ENCODE measurements around the gene GPR119.
"Not testable (repeated sequence)": the region's sequence is repeated elsewhere in the genome, so short reads cannot be mapped to it uniquely, and the experiment has no call there.

Gene GPR119

GRCh38 chrX:130401415-130402207 lies 16.1 kb upstream of the GPR119 start, which contains the start of gene RBMX2:
Gene RBMX2 (plus strand): TSS chrX:130401987. CDS start chrX:130402033, 46 bp downstream.
- H3K4me3 ChIP-seq (ENCODE audit: low read length in 2 of 2), result peak within 1 kb of the TSS; percentile 67 to 80
- H3K36me3 ChIP-seq (ENCODE audit: control insufficient read depth in 2 of 2, insufficient read depth in 2 of 2, low read length in 2 of 2), result peaks cover 0 to 2% of the 10 kb centered on the region in 2 donors
- peaks cover 3% of the 10 kb centered on the region for H3K4me1 ChIP-seq (ENCODE audit: control insufficient read depth, insufficient read depth, low read length)
- H3K27me3 ChIP-seq (ENCODE audit: control insufficient read depth in 1 of 2, insufficient read depth in 2 of 2, low read length in 2 of 2), result peaks cover 0 to 3% of the 10 kb centered on the region in 2 donors
- H3K27ac ChIP-seq (ENCODE audit: low read length), result peak within 1 kb of the TSS; percentile 55
- peak within 1 kb of the TSS; percentile 76 to 82 for H3K9ac ChIP-seq (ENCODE audit: low read length in 2 of 2)
- H3K9me3 ChIP-seq (ENCODE audit: control insufficient read depth in 2 of 2, low read length in 2 of 2), result no peaks in the 10 kb centered on the region

GRCh38 chrX:130395341-130395740 lies 9.9 kb upstream of the GPR119 start:
- H3K27me3 ChIP-seq (ENCODE audit: control insufficient read depth in 1 of 2, insufficient read depth in 2 of 2, low read length in 2 of 2), result peaks cover 0 to 11% of the 10 kb centered on the region in 2 donors
- no peak overlapping the region for H3K9ac ChIP-seq (ENCODE audit: low read length in 2 of 2)
- H3K4me1 ChIP-seq (ENCODE audit: control insufficient read depth, insufficient read depth, low read length), result no peaks in the 10 kb centered on the region
- H3K27ac ChIP-seq (ENCODE audit: low read length), result no peak overlapping the region
- H3K9me3 ChIP-seq (ENCODE audit: control insufficient read depth in 2 of 2, low read length in 2 of 2), result no peaks in the 10 kb centered on the region
- no peaks in the 10 kb centered on the region for H3K36me3 ChIP-seq (ENCODE audit: control insufficient read depth in 2 of 2, insufficient read depth in 2 of 2, low read length in 2 of 2)
- no peak overlapping the region for H3K4me3 ChIP-seq (ENCODE audit: low read length in 2 of 2)

- H3K27me3 ChIP-seq (ENCODE audit: control insufficient read depth in 1 of 2, insufficient read depth in 2 of 2, low read length in 2 of 2), result peaks cover 0 to 7% of the 10 kb centered on the region in 2 donors
- no peak overlapping the region for H3K9ac ChIP-seq (ENCODE audit: low read length in 2 of 2)
- H3K4me1 ChIP-seq (ENCODE audit: control insufficient read depth, insufficient read depth, low read length), result no peaks in the 10 kb centered on the region
- no peak overlapping the region for H3K4me3 ChIP-seq (ENCODE audit: low read length in 2 of 2)
- no peak overlapping the region for H3K27ac ChIP-seq (ENCODE audit: low read length)
- H3K36me3 ChIP-seq (ENCODE audit: control insufficient read depth in 2 of 2, insufficient read depth in 2 of 2, low read length in 2 of 2), result no peaks in the 10 kb centered on the region
- no peaks in the 10 kb centered on the region for H3K9me3 ChIP-seq (ENCODE audit: control insufficient read depth in 2 of 2, low read length in 2 of 2)
Measured at GRCh38 chrX:130393451-130394074, 8.1 kb upstream of the GPR119 start.

- Histone ChIP-seq H3K9me3 (ENCODE audit: control insufficient read depth in 2 of 2, low read length in 2 of 2) (no peaks in the 10 kb centered on the region), H3K4me3 (ENCODE audit: low read length in 2 of 2) (no peak overlapping the region), H3K9ac (ENCODE audit: low read length in 2 of 2) (no peak overlapping the region), H3K27ac (ENCODE audit: low read length) (no peak overlapping the region), H3K4me1 (ENCODE audit: control insufficient read depth, insufficient read depth, low read length) (no peaks in the 10 kb centered on the region), H3K27me3 (ENCODE audit: control insufficient read depth in 1 of 2, insufficient read depth in 2 of 2, low read length in 2 of 2) (peaks cover 0 to 17% of the 10 kb centered on the region in 2 donors), H3K36me3 (ENCODE audit: control insufficient read depth in 2 of 2, insufficient read depth in 2 of 2, low read length in 2 of 2) (no peaks in the 10 kb centered on the region)
Measured at GRCh38 chrX:130386408-130386808, 934 bp upstream of the GPR119 start.

- Histone ChIP-seq H3K27ac (ENCODE audit: low read length) (no peak overlapping the region), H3K4me3 (ENCODE audit: low read length in 2 of 2) (no peak overlapping the region), H3K36me3 (ENCODE audit: control insufficient read depth in 2 of 2, insufficient read depth in 2 of 2, low read length in 2 of 2) (no peaks in the 10 kb centered on the region), H3K27me3 (ENCODE audit: control insufficient read depth in 1 of 2, insufficient read depth in 2 of 2, low read length in 2 of 2) (peaks cover 0 to 11% of the 10 kb centered on the region in 2 donors), H3K9ac (ENCODE audit: low read length in 2 of 2) (no peak overlapping the region), H3K9me3 (ENCODE audit: control insufficient read depth in 2 of 2, low read length in 2 of 2) (no peaks in the 10 kb centered on the region), H3K4me1 (ENCODE audit: control insufficient read depth, insufficient read depth, low read length) (no peaks in the 10 kb centered on the region)
Measured at GRCh38 chrX:130378024-130378669, 7.3 kb downstream of the GPR119 start.

GRCh38 chrX:130376077-130376476 lies 9.4 kb downstream of the GPR119 start:
- Histone ChIP-seq H3K4me3 (ENCODE audit: low read length in 2 of 2) (no peak overlapping the region), H3K27ac (ENCODE audit: low read length) (no peak overlapping the region), H3K9ac (ENCODE audit: low read length in 2 of 2) (no peak overlapping the region), H3K4me1 (ENCODE audit: control insufficient read depth, insufficient read depth, low read length) (no peaks in the 10 kb centered on the region), H3K36me3 (ENCODE audit: control insufficient read depth in 2 of 2, insufficient read depth in 2 of 2, low read length in 2 of 2) (no peaks in the 10 kb centered on the region), H3K9me3 (ENCODE audit: control insufficient read depth in 2 of 2, low read length in 2 of 2) (no peaks in the 10 kb centered on the region), H3K27me3 (ENCODE audit: control insufficient read depth in 1 of 2, insufficient read depth in 2 of 2, low read length in 2 of 2) (peaks cover 0 to 6% of the 10 kb centered on the region in 2 donors)

GRCh38 chrX:130352050-130352449 lies 33.4 kb downstream of the GPR119 start:
- not testable (repeated sequence) for H3K9me3 ChIP-seq (ENCODE audit: control insufficient read depth in 2 of 2, low read length in 2 of 2); H3K27me3 ChIP-seq (ENCODE audit: control insufficient read depth in 1 of 2, insufficient read depth in 2 of 2, low read length in 2 of 2); H3K27ac ChIP-seq (ENCODE audit: low read length); H3K4me1 ChIP-seq (ENCODE audit: control insufficient read depth, insufficient read depth, low read length); H3K36me3 ChIP-seq (ENCODE audit: control insufficient read depth in 2 of 2, insufficient read depth in 2 of 2, low read length in 2 of 2); H3K4me3 ChIP-seq (ENCODE audit: low read length in 2 of 2); H3K9ac ChIP-seq (ENCODE audit: low read length in 2 of 2)

GRCh38 chrX:130351567-130351966 lies 33.9 kb downstream of the GPR119 start:
- H3K9me3 ChIP-seq (ENCODE audit: control insufficient read depth in 2 of 2, low read length in 2 of 2), result no peaks in the 10 kb centered on the region
- no peaks in the 10 kb centered on the region for H3K4me1 ChIP-seq (ENCODE audit: control insufficient read depth, insufficient read depth, low read length)
- no peaks in the 10 kb centered on the region for H3K27me3 ChIP-seq (ENCODE audit: control insufficient read depth in 1 of 2, insufficient read depth in 2 of 2, low read length in 2 of 2)
- no peak overlapping the region for H3K4me3 ChIP-seq (ENCODE audit: low read length in 2 of 2)
- no peak overlapping the region for H3K9ac ChIP-seq (ENCODE audit: low read length in 2 of 2)
- no peaks in the 10 kb centered on the region for H3K36me3 ChIP-seq (ENCODE audit: control insufficient read depth in 2 of 2, insufficient read depth in 2 of 2, low read length in 2 of 2)
- H3K27ac ChIP-seq (ENCODE audit: low read length), result no peak overlapping the region

- H3K27me3 ChIP-seq (ENCODE audit: control insufficient read depth in 1 of 2, insufficient read depth in 2 of 2, low read length in 2 of 2), result no peaks in the 10 kb centered on the region
- no peaks in the 10 kb centered on the region for H3K36me3 ChIP-seq (ENCODE audit: control insufficient read depth in 2 of 2, insufficient read depth in 2 of 2, low read length in 2 of 2)
- H3K4me1 ChIP-seq (ENCODE audit: control insufficient read depth, insufficient read depth, low read length), result no peaks in the 10 kb centered on the region
- no peak overlapping the region for H3K4me3 ChIP-seq (ENCODE audit: low read length in 2 of 2)
- H3K27ac ChIP-seq (ENCODE audit: low read length), result no peak overlapping the region
- H3K9ac ChIP-seq (ENCODE audit: low read length in 2 of 2), result no peak overlapping the region
- H3K9me3 ChIP-seq (ENCODE audit: control insufficient read depth in 2 of 2, low read length in 2 of 2), result no peaks in the 10 kb centered on the region
Measured at GRCh38 chrX:130347321-130347720, 38.2 kb downstream of the GPR119 start.

- H3K4me3 ChIP-seq (ENCODE audit: low read length in 2 of 2), result no peak overlapping the region
- H3K9me3 ChIP-seq (ENCODE audit: control insufficient read depth in 2 of 2, low read length in 2 of 2), result no peaks in the 10 kb centered on the region
- no peaks in the 10 kb centered on the region for H3K4me1 ChIP-seq (ENCODE audit: control insufficient read depth, insufficient read depth, low read length)
- H3K36me3 ChIP-seq (ENCODE audit: control insufficient read depth in 2 of 2, insufficient read depth in 2 of 2, low read length in 2 of 2), result no peaks in the 10 kb centered on the region
- H3K9ac ChIP-seq (ENCODE audit: low read length in 2 of 2), result no peak overlapping the region
- H3K27ac ChIP-seq (ENCODE audit: low read length), result no peak overlapping the region
- no peaks in the 10 kb centered on the region for H3K27me3 ChIP-seq (ENCODE audit: control insufficient read depth in 1 of 2, insufficient read depth in 2 of 2, low read length in 2 of 2)
Measured at GRCh38 chrX:130343411-130343810, 42.1 kb downstream of the GPR119 start.

All from stomach smooth muscle (tissue), 2 donors.